ENCODE measurements around the gene TTF2.
"Not testable (repeated sequence)": the region's sequence is repeated elsewhere in the genome, so short reads cannot be mapped to it uniquely, and the experiment has no call there.

Gene TTF2

GRCh38 chr1:117146575-117147340 is 86.6 kb downstream of the TTF2 start:
- POLR2A ChIA-PET = interaction anchor here (0.6 kb wide), 1 partner anchor 8 kb away, joined by 3 read pairs; no protein-coding TSS in a partner anchor
- no peak overlapping the region for H3K4me3 ChIP-seq (ENCODE audit: low read depth, low read length)
- TF ChIP-seq, protein P1, sequence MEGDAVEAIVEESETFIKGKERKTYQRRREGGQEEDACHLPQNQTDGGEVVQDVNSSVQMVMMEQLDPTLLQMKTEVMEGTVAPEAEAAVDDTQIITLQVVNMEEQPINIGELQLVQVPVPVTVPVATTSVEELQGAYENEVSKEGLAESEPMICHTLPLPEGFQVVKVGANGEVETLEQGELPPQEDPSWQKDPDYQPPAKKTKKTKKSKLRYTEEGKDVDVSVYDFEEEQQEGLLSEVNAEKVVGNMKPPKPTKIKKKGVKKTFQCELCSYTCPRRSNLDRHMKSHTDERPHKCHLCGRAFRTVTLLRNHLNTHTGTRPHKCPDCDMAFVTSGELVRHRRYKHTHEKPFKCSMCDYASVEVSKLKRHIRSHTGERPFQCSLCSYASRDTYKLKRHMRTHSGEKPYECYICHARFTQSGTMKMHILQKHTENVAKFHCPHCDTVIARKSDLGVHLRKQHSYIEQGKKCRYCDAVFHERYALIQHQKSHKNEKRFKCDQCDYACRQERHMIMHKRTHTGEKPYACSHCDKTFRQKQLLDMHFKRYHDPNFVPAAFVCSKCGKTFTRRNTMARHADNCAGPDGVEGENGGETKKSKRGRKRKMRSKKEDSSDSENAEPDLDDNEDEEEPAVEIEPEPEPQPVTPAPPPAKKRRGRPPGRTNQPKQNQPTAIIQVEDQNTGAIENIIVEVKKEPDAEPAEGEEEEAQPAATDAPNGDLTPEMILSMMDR (IDR thresholded peaks at IDR 0.05; ENCODE audit: insufficient read depth, low read length, missing control alignments) = no peak
- CTCF ChIA-PET = interaction anchor here (0.7 to 6.3 kb wide), 4 partner anchors 19 to 138 kb away, joined by 3 to 37 read pairs (median 7); no protein-coding TSS in a partner anchor
- peak; percentile 89 for DNase-seq (ENCODE audit: low read depth, low spot score)

DNA sequence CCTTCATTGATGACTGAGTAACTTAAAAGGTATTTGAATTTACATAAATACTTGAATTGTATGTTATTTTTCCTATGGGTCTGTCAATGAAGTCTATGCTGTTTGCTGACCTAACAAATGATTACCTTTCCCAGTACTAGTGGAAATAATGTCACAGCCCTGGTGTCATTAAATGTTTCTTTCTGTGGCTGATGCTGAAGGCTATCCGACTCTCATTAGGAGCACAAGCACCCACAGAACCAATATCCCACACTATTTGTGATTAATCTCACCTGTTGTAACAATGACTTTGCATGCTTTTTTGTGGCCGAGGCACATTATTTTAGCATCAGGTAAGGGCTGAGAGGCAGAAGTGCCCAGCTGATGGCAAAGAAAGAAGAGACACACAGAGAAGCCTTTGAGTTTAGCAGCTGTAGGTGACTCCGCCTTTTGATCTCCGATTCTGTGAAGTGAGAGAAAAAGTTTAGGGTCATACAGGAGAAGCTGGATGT is 87.3 kb downstream of the TTF2 start:
- ChIA-PET CTCF (interaction anchor here (1.0 to 6.3 kb wide), 3 partner anchors 19 to 137 kb away, joined by 4 to 37 read pairs (median 10); no protein-coding TSS in a partner anchor), POLR2A (no interaction called here)
- no peak for DNase-seq (ENCODE audit: low read depth, low spot score)
- no peak overlapping the region for H3K4me3 ChIP-seq (ENCODE audit: low read depth, low read length)
- TF ChIP-seq, protein P1 (IDR thresholded peaks at IDR 0.05; ENCODE audit: insufficient read depth, low read length, missing control alignments) = no peak

DNA sequence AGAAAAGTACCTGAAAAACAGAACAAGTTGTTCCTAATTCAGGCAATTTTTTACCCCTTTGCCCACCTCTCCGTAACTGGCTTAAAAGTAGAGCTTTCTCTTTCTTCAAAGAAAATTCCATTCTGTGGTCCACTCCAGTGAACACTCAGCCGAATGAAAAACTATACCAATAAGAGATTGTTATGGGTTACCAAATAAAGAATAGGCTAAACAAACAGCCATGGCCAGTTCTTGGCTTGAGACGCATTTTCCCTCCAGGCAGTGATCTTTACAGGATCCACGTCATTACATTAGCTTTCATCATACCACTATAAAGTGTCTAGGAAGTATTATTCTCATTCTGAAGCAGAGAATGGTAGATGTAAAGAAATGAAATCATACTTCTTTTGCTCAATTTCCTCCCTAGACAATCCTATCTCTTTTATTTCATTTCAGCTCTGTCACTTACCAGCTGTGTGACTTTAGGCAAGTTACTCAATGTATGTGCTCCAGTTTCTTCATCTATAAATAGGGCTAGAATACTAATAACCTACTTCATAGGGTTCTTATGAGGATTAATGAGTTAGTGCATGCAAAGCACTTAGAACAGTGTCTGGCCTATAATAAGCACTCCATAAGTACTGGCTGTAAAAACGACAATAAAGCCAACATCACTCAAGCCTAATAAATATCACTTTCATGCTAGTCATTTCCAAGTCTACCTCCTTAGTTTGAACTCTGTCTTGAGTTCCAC is 87.9 kb downstream of the TTF2 start:
- POLR2A ChIA-PET = no interaction called here
- H3K4me3 ChIP-seq (ENCODE audit: low read depth, low read length) = no peak overlapping the region
- DNase-seq (ENCODE audit: low read depth, low spot score) = no peak
- TF ChIP-seq, protein P1 (IDR thresholded peaks at IDR 0.05; ENCODE audit: insufficient read depth, low read length, missing control alignments) = no peak
- CTCF ChIA-PET = interaction anchor here (1.0 to 6.3 kb wide), 3 partner anchors 20 to 136 kb away, joined by 4 to 37 read pairs (median 10); no protein-coding TSS in a partner anchor

- no peak overlapping the region for H3K4me3 ChIP-seq (ENCODE audit: low read depth, low read length)
- ChIA-PET POLR2A (interaction anchor here (0.6 kb wide), 1 partner anchor 88 kb away, joined by 4 read pairs; no protein-coding TSS in a partner anchor), CTCF (interaction anchor here (1.3 to 6.3 kb wide), 3 partner anchors 22 to 134 kb away, joined by 3 to 37 read pairs (median 7); no protein-coding TSS in a partner anchor)
- DNase-seq (ENCODE audit: low read depth, low spot score) = no peak
- TF ChIP-seq, protein P1 (IDR thresholded peaks at IDR 0.05; ENCODE audit: insufficient read depth, low read length, missing control alignments) = no peak
These were observed 90.2 kb downstream of the TTF2 start for GRCh38 chr1:117150316-117150715.

DNA sequence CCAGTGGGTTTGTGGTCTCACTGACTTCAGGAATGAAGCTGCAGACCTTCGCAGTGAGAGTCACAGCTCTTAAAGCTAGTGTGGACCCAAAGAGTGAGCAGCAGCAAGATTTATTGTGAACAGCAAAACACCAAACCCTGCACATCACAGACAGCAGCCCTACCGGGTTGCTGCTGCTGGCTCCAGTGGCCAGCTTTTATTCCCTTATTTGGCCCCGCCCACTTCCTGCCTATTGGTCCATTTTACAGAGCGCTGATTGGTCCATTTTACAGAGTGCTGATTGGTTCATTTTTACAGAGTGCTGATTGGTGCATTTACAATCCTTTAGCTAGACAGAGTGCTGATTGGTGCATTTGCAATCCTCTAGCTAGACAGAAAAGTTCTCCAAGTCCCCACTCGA is 91.2 kb downstream of the TTF2 start:
- H3K4me3 ChIP-seq (ENCODE audit: low read depth, low read length); DNase-seq (ENCODE audit: low read depth, low spot score); POLR2A ChIA-PET; CTCF ChIA-PET: not testable (repeated sequence)
